ENCODE results near the gene MEOX2. TPM values are rescaled to one million over a fixed set of nuclear protein-coding genes. Genes with fewer than 3 reads are reported as not detected.

The MEOX2 gene
- total RNA-seq, 1 donor from 2014 or later = 0.10 TPM

DNA sequence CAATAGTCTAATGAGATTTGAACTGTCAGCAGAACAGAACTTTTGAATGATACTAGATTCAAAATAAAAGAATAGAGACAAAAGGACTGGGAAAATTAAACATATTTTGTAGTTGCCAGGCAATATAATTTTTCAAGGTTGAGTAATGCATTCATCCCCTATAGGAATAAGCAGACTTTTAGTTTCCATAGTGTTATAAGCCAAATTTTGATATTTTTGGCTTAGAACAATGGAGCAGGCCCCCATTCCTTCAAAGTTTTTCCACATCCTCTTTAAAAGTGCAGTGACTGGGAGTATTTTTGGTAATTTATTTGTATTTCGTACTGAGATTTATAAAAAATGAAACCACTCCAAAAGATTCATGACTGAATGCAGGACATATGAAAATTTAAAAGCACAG is 24.0 kb downstream of the MEOX2 start:
- TF ChIP-seq, protein P1, sequence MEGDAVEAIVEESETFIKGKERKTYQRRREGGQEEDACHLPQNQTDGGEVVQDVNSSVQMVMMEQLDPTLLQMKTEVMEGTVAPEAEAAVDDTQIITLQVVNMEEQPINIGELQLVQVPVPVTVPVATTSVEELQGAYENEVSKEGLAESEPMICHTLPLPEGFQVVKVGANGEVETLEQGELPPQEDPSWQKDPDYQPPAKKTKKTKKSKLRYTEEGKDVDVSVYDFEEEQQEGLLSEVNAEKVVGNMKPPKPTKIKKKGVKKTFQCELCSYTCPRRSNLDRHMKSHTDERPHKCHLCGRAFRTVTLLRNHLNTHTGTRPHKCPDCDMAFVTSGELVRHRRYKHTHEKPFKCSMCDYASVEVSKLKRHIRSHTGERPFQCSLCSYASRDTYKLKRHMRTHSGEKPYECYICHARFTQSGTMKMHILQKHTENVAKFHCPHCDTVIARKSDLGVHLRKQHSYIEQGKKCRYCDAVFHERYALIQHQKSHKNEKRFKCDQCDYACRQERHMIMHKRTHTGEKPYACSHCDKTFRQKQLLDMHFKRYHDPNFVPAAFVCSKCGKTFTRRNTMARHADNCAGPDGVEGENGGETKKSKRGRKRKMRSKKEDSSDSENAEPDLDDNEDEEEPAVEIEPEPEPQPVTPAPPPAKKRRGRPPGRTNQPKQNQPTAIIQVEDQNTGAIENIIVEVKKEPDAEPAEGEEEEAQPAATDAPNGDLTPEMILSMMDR (IDR thresholded peaks at IDR 0.05; ENCODE audit: unreplicated experiment) = no peak
- Mint-ChIP-seq H3K27ac (ENCODE audit: unreplicated experiment) (no peak overlapping the region), H3K36me3 (ENCODE audit: low read depth, unreplicated experiment) (no peaks in the 10 kb centered on the region), H3K4me3 (ENCODE audit: unreplicated experiment) (no peak overlapping the region), H3K4me1 (ENCODE audit: unreplicated experiment) (no peaks in the 10 kb centered on the region), H3K9me3 (ENCODE audit: unreplicated experiment) (no peaks in the 10 kb centered on the region), H3K27me3 (ENCODE audit: unreplicated experiment) (no peaks in the 10 kb centered on the region)
- no peak for DNase-seq (ENCODE audit: low spot score)

DNA sequence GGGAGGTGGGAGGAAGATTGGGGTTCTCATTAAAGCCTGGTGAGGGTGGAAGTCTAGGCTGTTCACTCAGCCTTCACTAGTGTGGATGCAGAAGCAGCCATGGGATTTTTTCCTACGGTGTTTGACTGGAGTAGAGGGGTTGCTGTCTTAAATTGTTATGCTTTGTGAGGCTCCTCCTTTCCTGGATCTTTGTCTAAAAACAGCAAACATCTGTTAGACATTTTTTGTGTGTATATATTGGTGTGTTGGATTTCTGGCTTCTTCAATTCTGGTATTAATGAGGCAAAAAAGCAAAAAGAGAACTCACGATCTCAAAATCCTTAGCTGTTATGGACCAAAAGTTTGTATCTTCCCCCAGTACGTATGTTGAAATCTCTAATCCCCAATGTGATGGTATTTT is 28.2 kb downstream of the MEOX2 start:
- TF ChIP-seq, protein P1 (IDR thresholded peaks at IDR 0.05; ENCODE audit: unreplicated experiment) = no peak
- Mint-ChIP-seq H3K4me3 (ENCODE audit: unreplicated experiment) (no peak overlapping the region), H3K27me3 (ENCODE audit: unreplicated experiment) (no peaks in the 10 kb centered on the region), H3K4me1 (ENCODE audit: unreplicated experiment) (no peaks in the 10 kb centered on the region), H3K27ac (ENCODE audit: unreplicated experiment) (no peak overlapping the region), H3K36me3 (ENCODE audit: low read depth, unreplicated experiment) (no peaks in the 10 kb centered on the region), H3K9me3 (ENCODE audit: unreplicated experiment) (no peaks in the 10 kb centered on the region)
- DNase-seq (ENCODE audit: low spot score) = no peak

DNA sequence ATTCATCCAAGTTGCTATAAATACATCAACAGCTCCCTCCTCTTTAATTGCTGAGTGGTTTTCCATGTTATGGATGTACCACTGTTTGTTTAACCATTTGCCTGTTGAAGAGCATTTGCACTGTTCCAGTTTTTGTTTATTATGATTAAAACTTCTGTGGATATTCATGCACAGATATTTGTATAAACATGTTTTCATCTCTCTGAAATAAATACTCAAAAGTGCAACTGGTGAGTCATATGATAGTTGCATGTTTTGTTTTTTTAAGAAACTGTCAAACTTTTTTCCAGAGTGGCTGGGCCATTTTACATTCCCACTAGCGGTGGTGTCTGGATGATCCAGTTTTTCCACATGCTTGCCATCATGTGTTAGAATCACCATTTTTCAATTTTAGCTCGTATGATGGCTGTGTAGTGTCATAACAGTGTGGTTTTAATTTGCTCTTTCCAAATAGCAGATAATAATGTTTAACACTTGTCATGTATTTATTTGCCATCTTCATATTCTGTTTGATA is 33.6 kb downstream of the MEOX2 start:
- Mint-ChIP-seq H3K9me3 (ENCODE audit: unreplicated experiment) (no peaks in the 10 kb centered on the region), H3K4me1 (ENCODE audit: unreplicated experiment) (no peaks in the 10 kb centered on the region), H3K27me3 (ENCODE audit: unreplicated experiment) (no peaks in the 10 kb centered on the region), H3K27ac (ENCODE audit: unreplicated experiment) (no peak overlapping the region), H3K36me3 (ENCODE audit: low read depth, unreplicated experiment) (no peaks in the 10 kb centered on the region), H3K4me3 (ENCODE audit: unreplicated experiment) (no peak overlapping the region)
- DNase-seq (ENCODE audit: low spot score) = no peak
- TF ChIP-seq, protein P1 (IDR thresholded peaks at IDR 0.05; ENCODE audit: unreplicated experiment) = no peak

DNA sequence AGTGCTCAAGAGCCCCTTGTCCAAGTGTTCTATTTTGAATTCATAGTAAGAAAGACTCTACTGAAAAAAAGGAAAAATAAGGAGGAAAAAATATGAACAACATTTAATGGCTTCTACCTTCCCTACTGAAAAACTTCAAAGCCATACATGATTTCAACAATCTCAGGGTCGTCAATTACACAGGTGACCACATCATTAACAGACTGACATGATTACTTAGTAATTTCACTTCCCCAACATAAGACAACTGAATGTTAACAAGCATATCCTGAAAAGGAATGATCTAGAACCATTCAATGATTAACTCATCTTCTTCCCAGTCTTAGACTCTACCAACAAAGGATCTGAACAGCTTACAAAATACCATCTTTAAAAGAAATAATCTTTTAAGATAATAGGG is 34.8 kb downstream of the MEOX2 start:
- DNase-seq (ENCODE audit: low spot score) = no peak
- Mint-ChIP-seq H3K27me3 (ENCODE audit: unreplicated experiment) (no peaks in the 10 kb centered on the region), H3K36me3 (ENCODE audit: low read depth, unreplicated experiment) (no peaks in the 10 kb centered on the region), H3K4me1 (ENCODE audit: unreplicated experiment) (no peaks in the 10 kb centered on the region), H3K27ac (ENCODE audit: unreplicated experiment) (no peak overlapping the region), H3K9me3 (ENCODE audit: unreplicated experiment) (no peaks in the 10 kb centered on the region), H3K4me3 (ENCODE audit: unreplicated experiment) (no peak overlapping the region)
- TF ChIP-seq, protein P1 (IDR thresholded peaks at IDR 0.05; ENCODE audit: unreplicated experiment) = no peak

DNA sequence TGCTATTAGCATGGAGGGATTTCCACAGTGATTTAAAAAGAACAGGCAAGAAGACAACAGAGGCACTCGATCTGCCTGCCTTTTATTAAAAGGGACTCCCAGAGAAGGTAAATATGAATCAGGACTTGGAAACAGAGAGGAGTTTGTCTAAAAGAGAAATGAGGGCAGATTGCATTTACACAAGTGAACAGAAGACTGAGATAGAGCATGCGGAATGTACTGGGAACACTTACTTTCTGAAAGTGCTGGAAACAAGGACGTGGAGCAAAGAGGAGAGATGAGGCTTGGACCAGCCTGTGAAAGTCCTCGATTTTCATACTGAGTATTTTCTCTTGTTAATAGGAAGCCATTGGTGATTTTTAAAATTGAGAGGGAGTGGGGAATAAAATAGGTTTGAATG is 35.7 kb downstream of the MEOX2 start:
- no peak for DNase-seq (ENCODE audit: low spot score)
- no peaks in the 10 kb centered on the region for H3K27me3 Mint-ChIP-seq (ENCODE audit: unreplicated experiment)
- no peaks in the 10 kb centered on the region for H3K4me1 Mint-ChIP-seq (ENCODE audit: unreplicated experiment)
- TF ChIP-seq, protein P1 (IDR thresholded peaks at IDR 0.05; ENCODE audit: unreplicated experiment) = no peak
- no peak overlapping the region for H3K4me3 Mint-ChIP-seq (ENCODE audit: unreplicated experiment)
- no peak overlapping the region for H3K27ac Mint-ChIP-seq (ENCODE audit: unreplicated experiment)
- H3K36me3 Mint-ChIP-seq (ENCODE audit: low read depth, unreplicated experiment) = no peaks in the 10 kb centered on the region
- no peaks in the 10 kb centered on the region for H3K9me3 Mint-ChIP-seq (ENCODE audit: unreplicated experiment)
